GM21390 (cell line): ENCODE data around the gene KIF11.

Experiments used
- ATAC-seq: cut with Tn5 transposase; IDR thresholded peaks from one replicate; pipeline ENCODE4 v1.9.1; 2021; ENCODE audit not compliant: unreplicated experiment

KIF11 gene

GRCh38 chr10:92699518-92700381, 106.8 kb downstream of the KIF11 start:
- no peak for ATAC-seq

DNA sequence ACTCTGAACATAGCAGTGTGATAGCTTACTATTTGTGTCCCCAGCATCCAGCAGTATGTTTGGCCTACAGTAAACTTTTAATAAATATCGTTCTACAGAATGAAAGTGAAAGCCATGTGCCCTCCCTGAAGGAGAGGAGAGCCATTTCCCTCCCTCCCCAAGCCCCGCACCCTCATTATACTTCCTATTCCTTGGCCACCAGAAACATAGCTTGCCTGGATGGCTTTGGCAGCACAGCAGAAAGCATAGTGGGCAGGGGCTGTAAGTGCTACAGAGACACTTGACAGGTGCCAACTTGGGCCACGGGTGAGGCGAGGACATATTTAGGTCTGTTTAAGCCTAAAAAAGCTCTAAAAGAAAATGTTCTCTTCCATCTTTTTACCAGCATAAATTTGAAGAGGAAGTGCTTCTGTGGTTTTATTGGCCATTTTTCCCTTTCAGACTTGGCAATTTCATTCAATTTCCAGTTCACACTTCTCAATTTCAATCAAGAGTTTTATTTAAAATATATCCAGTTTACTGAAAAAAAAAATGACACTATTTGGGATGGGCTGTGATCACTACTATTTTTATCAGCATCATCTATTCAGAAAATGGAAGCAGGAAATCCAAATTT, 109.5 kb downstream of the KIF11 start:
- no peak for ATAC-seq
